Germinal center (tissue), 1 donor: Measurements from ENCODE around the gene NCL.
"Not testable (repeated sequence)": the region's sequence is repeated elsewhere in the genome, so short reads cannot be mapped to it uniquely, and the experiment has no call there.

ENCODE experiments used
- DNase-seq: peaks from one replicate; pipeline ENCODE4 v3.0.0; 2012; ENCODE audit warnings: mixed read lengths, low spot score

Gene NCL

GRCh38 chr2:231467613-231468530, 3.6 kb upstream of the NCL start:
- no peak for DNase-seq

DNA sequence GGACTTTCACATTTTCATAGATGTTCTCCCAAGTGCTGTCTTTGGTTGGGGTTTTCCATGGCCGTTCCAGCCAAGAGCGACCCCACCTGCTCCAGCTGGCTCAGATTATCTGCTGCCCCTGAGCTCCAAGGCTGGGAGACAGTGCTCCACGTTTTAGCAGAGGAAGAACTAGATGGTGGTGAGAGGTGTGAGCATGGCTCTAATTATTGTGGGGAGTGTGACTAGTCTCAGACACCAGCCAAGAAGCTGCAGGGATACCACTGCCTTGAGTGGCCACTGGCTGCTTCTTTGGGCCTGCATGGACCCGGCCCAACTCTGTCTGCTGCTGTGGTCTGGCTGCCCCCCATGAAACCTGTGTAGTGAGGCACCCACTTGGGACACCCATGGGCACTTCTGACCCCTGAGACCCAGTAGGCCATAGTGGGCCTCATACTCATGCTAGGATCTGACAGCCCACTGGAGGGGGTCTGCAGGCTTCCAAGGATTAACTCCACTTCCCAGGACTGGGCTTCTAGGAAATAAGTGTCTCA, 2.8 kb upstream of the NCL start:
- no peak for DNase-seq

GRCh38 chr2:231464576-231465540, 574 bp upstream of the NCL start:
- DNase-seq, result peak; percentile 99

DNA sequence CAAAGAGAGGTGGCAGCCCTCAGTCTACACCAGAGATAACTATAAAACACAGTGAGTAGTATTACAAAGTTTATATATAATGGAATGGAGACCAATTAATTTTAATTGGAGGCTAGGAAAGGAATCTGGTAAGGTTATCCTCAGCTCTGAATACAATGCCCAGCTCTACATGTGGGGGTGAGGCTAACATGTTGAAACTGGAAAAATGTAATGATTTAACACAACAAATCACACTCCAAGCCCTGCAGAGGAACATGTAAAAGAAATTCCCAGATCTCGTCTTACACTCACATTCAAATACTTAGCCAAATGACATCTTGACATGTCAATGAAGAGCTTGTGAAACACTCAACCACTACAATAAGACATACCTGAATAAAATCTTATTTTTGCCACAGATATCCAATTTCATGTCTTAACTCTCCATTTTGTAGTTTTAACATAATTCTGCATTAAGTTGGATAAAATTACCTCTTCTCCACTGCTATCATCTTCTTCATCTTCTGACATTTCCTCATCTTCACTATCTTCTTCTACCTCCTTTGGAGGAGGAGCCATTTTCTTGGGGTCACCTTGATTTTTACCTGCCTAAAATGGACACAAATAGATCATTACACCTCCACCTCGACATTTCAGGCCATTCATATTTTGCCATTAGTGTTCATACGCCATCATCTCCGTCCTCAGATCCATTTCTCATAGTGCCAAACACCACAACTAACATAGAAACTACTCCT, 1.4 kb downstream of the NCL start:
- DNase-seq, result no peak

DNA sequence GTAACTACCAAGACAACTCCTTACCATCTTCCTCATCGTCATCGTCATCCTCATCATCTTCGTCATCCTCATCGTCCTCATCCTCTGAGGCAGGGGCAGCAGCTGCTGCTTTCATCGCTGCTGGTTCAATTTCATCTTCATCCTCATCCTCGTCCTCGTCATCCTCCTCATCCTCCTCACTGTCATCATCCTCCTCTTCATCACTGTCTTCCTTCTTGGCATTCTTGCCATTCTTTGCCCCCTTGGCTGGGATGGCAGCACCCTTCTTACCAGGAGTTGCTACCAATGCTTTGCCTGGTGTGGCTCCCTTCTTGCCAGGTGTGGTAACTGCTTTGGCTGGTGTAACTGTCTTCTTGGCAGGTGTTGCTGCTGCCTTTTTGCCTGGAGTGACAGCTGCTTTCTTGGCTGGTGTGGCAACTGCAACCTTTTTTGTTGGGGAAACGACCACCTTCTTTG, 2.7 kb downstream of the NCL start:
- DNase-seq, result no peak

DNA sequence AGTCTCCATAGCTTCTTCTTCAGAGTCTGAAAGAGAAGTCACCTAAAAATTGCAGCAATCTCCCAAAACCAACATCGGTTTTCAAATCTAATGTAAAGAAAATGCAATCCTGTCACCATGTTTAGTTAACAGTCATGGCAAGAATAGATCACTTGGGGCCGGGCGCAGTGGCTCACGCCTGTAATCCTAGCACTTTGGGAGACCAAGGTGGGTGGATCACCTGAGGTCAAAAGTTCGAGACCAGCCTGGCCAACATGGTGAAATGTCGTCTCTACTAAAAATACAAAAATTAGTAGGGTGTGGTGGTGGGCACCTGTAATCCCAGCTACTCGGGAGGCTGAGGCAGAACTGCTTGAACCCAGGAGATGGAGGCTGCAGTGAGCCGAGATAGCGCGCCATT, 3.4 kb downstream of the NCL start:
- DNase-seq, result not testable (repeated sequence)

DNA sequence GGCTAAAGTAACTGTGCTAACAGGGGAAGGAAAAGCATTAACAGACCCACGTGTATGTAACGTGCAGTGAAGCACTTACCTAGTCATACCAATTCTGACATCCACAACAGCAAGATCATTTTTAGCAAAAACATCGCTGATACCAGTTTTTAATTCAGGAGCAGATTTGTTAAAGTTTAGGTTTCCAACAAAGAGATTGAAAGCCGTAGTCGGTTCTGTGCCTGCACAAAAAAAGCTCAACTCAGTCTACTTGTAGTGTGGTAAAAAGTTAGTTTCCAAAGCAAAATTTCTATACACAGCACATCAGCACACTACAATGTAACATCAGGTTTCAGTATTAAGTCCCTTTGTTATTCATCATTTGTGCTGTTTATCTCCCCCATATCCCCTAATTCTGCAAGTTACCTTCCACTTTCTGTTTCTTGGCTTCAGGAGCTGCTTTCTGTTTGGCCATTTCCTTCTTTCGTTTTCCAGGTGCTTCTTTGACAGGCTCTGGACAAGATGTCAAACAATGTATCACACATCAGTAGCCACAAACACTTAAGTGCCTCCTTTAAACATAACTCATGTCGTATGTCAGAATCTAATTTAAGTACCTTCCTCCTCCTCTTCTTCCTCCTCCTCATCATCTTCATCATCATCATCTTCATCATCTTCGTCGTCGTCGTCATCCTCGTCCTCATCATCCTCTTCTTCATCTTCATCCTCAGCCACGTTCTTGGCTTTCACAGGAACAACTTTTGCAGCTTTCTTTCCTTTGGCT, 4.0 kb downstream of the NCL start:
- no peak for DNase-seq

DNA sequence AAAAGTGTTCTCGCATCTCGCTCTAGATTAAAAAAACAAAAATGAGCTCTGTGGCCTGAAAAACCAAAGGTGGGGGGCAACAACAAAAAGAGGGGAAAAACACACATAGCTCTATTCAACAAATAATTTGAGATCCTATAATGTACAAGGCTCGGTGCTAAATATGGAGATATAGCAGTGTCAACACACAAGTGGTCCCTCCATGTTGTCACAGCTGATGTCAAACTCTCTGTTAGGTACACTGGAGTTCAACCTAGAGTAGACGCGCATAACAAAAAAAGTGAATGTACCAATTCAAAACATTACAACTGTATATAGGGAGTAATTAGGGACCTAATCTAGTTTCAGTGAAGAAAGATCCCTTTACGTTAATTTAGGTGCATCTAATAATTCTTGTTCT, 5.9 kb downstream of the NCL start:
- no peak for DNase-seq

GRCh38 chr2:231457101-231457500, 7.2 kb downstream of the NCL start:
- no peak for DNase-seq

DNA sequence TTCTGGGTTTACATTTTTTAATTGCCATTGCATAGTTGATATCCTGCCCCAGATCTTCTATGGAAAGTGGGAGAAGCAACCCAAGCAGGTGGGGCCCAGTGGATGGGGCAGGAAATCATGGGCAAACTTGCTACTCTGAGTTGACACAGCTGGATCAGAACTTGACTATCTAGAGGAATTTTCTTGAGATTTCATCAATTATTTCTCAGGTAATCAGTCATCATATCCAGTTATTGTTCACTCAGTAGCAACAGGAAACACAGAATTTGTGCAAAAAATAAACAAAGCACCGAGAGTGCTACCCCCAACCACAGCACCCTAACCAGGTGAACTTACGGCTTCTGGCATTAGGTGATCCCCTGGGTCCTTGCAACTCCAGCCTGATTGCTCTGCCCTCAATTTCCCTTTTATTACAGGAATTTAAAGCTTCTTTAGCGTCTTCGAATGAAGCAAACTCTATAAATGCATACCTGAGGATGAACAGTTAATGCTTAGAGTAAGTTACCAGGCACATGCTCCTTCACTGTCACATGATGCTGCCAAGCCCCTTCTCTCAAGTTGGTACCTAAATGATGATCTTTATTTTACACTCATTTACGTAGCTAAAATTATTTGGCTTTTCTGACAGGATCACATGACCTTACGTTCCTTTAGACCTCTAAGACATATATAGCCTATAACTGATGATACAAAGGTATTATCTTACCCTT, 7.8 kb downstream of the NCL start:
- no peak for DNase-seq

DNA sequence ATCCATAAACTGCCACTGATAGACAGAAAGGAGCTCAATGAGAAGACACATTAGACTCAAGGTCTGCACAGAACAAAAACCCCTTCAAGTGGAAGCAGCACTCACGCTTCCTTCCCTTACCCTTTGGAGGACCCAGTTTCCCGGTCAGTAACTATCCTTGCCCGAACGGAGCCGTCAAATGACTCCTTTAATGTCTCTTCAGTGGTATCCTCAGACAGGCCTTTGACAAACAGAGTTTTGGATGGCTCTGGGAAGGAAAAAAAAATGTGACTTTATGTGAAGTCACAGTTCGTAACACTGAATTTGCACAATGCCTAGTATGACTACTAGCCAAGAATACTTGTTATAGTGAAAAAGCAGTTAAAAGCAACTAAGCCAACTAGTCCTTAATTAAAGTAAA, 8.4 kb downstream of the NCL start:
- DNase-seq, result no peak

- DNase-seq, result no peak
These were observed 9.1 kb downstream of the NCL start for GRCh38 chr2:231455222-231455621.

GRCh38 chr2:231454361-231454791, 9.9 kb downstream of the NCL start:
- no peak for DNase-seq

GRCh38 chr2:231452799-231453508, 11.3 kb downstream of the NCL start:
- no peak for DNase-seq

GRCh38 chr2:231450548-231450989, 13.7 kb downstream of the NCL start:
- DNase-seq, result no peak

GRCh38 chr2:231449503-231450054, 14.7 kb downstream of the NCL start:
- no peak for DNase-seq

- DNase-seq, result no peak
These were observed 27.3 kb downstream of the NCL start for GRCh38 chr2:231436957-231437356.

DNA sequence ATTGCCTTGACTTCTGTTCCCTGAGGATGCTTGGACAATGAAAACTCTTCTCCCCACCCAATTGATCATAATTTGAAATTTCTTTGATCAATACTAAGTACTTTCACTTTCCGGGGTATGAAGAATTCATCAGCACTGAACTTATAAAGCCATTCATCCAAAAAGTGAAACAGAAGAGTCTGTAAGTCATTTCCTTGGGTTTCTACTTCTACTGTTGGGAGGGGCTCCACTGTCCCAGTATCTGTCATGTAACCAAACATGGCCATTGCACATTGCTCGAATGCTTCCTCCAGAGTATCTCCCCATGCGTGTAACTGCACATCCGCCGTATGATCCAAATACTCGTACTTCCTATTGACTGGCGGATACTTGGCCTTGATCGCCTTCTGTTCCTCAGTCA, 30.3 kb downstream of the NCL start:
- DNase-seq, result no peak

GRCh38 chr2:231431606-231432005, 32.7 kb downstream of the NCL start:
- DNase-seq, result no peak
